GM12878 (cell line): Measurements from ENCODE around the gene IQCK. TPM values are rescaled to one million over a fixed set of nuclear protein-coding genes. Genes with fewer than 3 reads are reported as not detected.

ENCODE experiments used
- ATAC-seq: fragments of 200-7000 bp; cut with Tn5 transposase; 3 replicates; pipeline ENCODE4 v1.9.1; 2020; ENCODE audit warnings: mild to moderate bottlenecking, moderate library complexity
- BruUV-seq: library from RNA; stranded (reverse); fragments of 400-500 nt; replicated peaks from 2 replicates; lab custom pipeline; 2021; lab: Mats Ljungman, UMichigan
- CTCF ChIA-PET: fragments of 300-600 bp; sonication (Branson Sonifier 250); formaldehyde crosslinking; extraction: SDS; loops from one replicate; lab custom pipeline; 2021; ENCODE audit warnings: inconsistent platforms; lab: Yijun Ruan, JAX
- POLR2A ChIA-PET: fragments of 350-600 bp; formaldehyde crosslinking; extraction: SDS; loops from one replicate; lab custom pipeline; 2021; ENCODE audit warnings: inconsistent platforms; lab: Charles Lee
- RAD21 ChIA-PET: fragments of 300-600 bp; sonication (Branson Sonifier 250); formaldehyde crosslinking; loops from one replicate; lab custom pipeline; 2023; ENCODE audit warnings: antibody characterized with exemption; ENCODE audit not compliant: unreplicated experiment; lab: Charles Lee
- SMC1A ChIA-PET: fragments of 300-600 bp; sonication (Branson Sonifier 250); formaldehyde crosslinking; loops from one replicate; lab custom pipeline; 2023; ENCODE audit not compliant: unreplicated experiment, uncharacterized antibody; lab: Charles Lee
- DNase-seq: peaks from one replicate; pipeline ENCODE4 v3.0.0-alpha.2; 2011; ENCODE audit warnings: low read depth, low spot score
- FAIRE-seq: peaks from 3 replicates; lab custom pipeline; 2011; peaks lifted over from hg19 to GRCh38; lab: Jason Lieb, UNC
- H2AFZ ChIP-seq: 2 replicates; pipeline ENCODE4 v1.6.0; 2011; ENCODE audit warnings: low read depth, low read length, control low read depth; ENCODE audit not compliant: control insufficient read depth
- H3K27ac ChIP-seq: 2 replicates; pipeline ENCODE4 v1.5.1; 2011; ENCODE audit warnings: control low read depth; ENCODE audit not compliant: control insufficient read depth, insufficient read depth
- H3K27me3 ChIP-seq, 2 experiments: replicated peaks in 1 of 2; 2 replicates each; pipeline versions ENCODE4 v1.6.0 to v1.6.1; 2011; ENCODE audit warnings: low read length in 1 of 2; ENCODE audit not compliant: control insufficient read depth in 2 of 2, insufficient read depth in 2 of 2
- H3K36me3 ChIP-seq, 2 experiments: 2 replicates each; pipeline ENCODE4 v1.5.1; 2011; ENCODE audit warnings: low read length in 1 of 2; ENCODE audit not compliant: control insufficient read depth in 2 of 2, insufficient read depth in 2 of 2
- H3K4me1 ChIP-seq: 2 replicates; pipeline ENCODE4 v1.6.1; 2011; ENCODE audit warnings: mild to moderate bottlenecking, low read length, moderate library complexity, mixed read lengths; ENCODE audit not compliant: control insufficient read depth, insufficient read depth
- H3K4me2 ChIP-seq: 2 replicates; pipeline ENCODE4 v1.6.0; 2011; ENCODE audit warnings: control low read depth; ENCODE audit not compliant: control insufficient read depth, insufficient read depth
- H3K4me3 ChIP-seq: fragments of 200-600 bp; sonication (generic); 2 replicates; pipeline ENCODE4 v1.5.1; 2016
- H3K79me2 ChIP-seq: 2 replicates; pipeline ENCODE4 v1.6.0; 2011; ENCODE audit warnings: low read length; ENCODE audit not compliant: control insufficient read depth, insufficient read depth
- H3K9ac ChIP-seq: 2 replicates; pipeline ENCODE4 v1.8.0; 2011; ENCODE audit warnings: low read length, control low read depth, mixed read lengths; ENCODE audit not compliant: control insufficient read depth, insufficient read depth
- H3K9me3 ChIP-seq: replicated peaks from 3 replicates; pipeline ENCODE4 v1.5.1; 2011; ENCODE audit warnings: mild to moderate bottlenecking, low read length; ENCODE audit not compliant: control insufficient read depth, insufficient read depth
- H4K20me1 ChIP-seq: 2 replicates; pipeline ENCODE4 v1.6.0; 2011; ENCODE audit not compliant: control insufficient read depth, insufficient read depth
- CTCF ChIP-seq, 3 experiments: IDR thresholded peaks in 2 of 3; conservative IDR thresholded peaks in 1 of 3; 2 replicates each; pipeline ENCODE4 v1.5.1; 2011; ENCODE audit warnings: low read depth in 3 of 3, low read length in 3 of 3, mild to moderate bottlenecking in 3 of 3, control low read depth in 2 of 3, moderate library complexity in 2 of 3, inconsistent platforms in 1 of 3, mixed read lengths in 1 of 3; ENCODE audit not compliant: control insufficient read depth in 2 of 3, insufficient read depth in 1 of 3; ENCODE audit errors: extremely low read depth in 1 of 3
- MTA3 ChIP-seq: IDR thresholded peaks from 2 replicates; pipeline ENCODE4 v1.6.1; 2012; ENCODE audit warnings: low read length, inconsistent platforms, borderline replicate concordance
- SIX5 ChIP-seq: IDR thresholded peaks from 2 replicates; pipeline ENCODE4 v1.6.1; 2011; ENCODE audit warnings: mild to moderate bottlenecking, low read depth, low read length, moderate library complexity; ENCODE audit not compliant: severe bottlenecking
- SP1 ChIP-seq: IDR thresholded peaks from one replicate; pipeline ENCODE4 v1.6.1; 2011; ENCODE audit warnings: low read depth, low read length
- SPI1 ChIP-seq: IDR thresholded peaks from 2 replicates; pipeline ENCODE4 v1.6.1; 2011; ENCODE audit warnings: low read depth, mild to moderate bottlenecking, low read length, moderate library complexity, borderline replicate concordance; ENCODE audit not compliant: insufficient read depth
- ZNF207 ChIP-seq: fragments of 450-650 bp; IDR thresholded peaks from 2 replicates; pipeline ENCODE4 v1.6.1; 2014; ENCODE audit warnings: antibody characterized with exemption, mild to moderate bottlenecking, borderline replicate concordance
- WGBS: methylation state at CpG from one replicate; pipeline ENCODE4 v1.1.6; 2016; ENCODE audit warnings: low lambda C conversion rate; ENCODE audit not compliant: insufficient replicate concordance, insufficient coverage; ENCODE audit errors: missing lambda C conversion rate; 5-methylcytosine and 5-hydroxymethylcytosine counted together
- in situ Hi-C: fragments of 300-500 bp; cut with MboI; formaldehyde crosslinking; loops from 9 replicates; pipeline ENCODE4 v1.14.3; 2018; ENCODE audit warnings: mixed read lengths
- intact Hi-C: fragments of 100-400 bp; cut with micrococcal nuclease; formaldehyde crosslinking; loops from one replicate; pipeline ENCODE4 v1.14.2; 2022; ENCODE audit not compliant: unreplicated experiment
- polyA plus RNA-seq, 11 experiments: library from polyadenylated mRNA; depleted of rRNA in 4 of 11; unstranded in 6 of 11; stranded (reverse) in 5 of 11; fragments of >200 nt; fragmentation: Nextera tagmentation in 4 of 11; fragmentation: Illumina TruSeq in 1 of 11; extraction: Ambion mirVana in 4 of 11; extraction: Trizol in 1 of 11; gene quantifications; 1 replicate in 1 of 11; 2 replicates in 10 of 11; pipeline versions ENCODE4 v1.2.1 to v1.2.3, GENCODE V29; 2011 to 2016; ENCODE audit warnings: inconsistent platforms in 2 of 11, missing spikeins in 2 of 11, low read depth in 1 of 11
- total RNA-seq, 4 experiments: library from RNA; depleted of rRNA in 3 of 4; stranded (reverse); fragments of >200 nt in 3 of 4; fragmentation: Illumina TruSeq in 1 of 4; extraction: Trizol in 1 of 4; gene quantifications; 2 replicates each; pipeline versions ENCODE4 v1.2.1 to v1.2.3, GENCODE V29; 2013 to 2021

Gene IQCK
- total and polyA plus RNA-seq, 10 of the 15 experiments (the other 5 are each of a cell fraction or from before 2014, with no cell fraction given) = 1.0 to 4.2 (median 2.4) TPM

- RAD21 ChIA-PET = interaction anchor here (0.7 to 3.2 kb wide), 5 partner anchors 14 to 485 kb away, joined by 3 to 28 read pairs (median 3); partner anchors contain the start of gene VPS35L
- POLR2A ChIA-PET = no interaction called here
- FAIRE-seq (no peak), DNase-seq (no peak), ATAC-seq (no peak)
- no peak overlapping the region for H3K4me3 ChIP-seq
- SMC1A ChIA-PET = interaction anchor here (1.2 to 3.6 kb wide), 3 partner anchors 13 to 485 kb away, joined by 3 to 24 read pairs (median 19); no protein-coding TSS in a partner anchor
- no peak overlapping the region for H3K9ac ChIP-seq
- no peak for TF ChIP-seq MTA3
- TF ChIP-seq SIX5 = no peak
- TF ChIP-seq SPI1 = no peak
- intact Hi-C loops = loop anchor here (2.0 kb wide), 1 partner anchor 483 kb away; no protein-coding TSS in a partner anchor
- no peaks in the 10 kb centered on the region for H4K20me1 ChIP-seq
- H3K79me2 ChIP-seq = no peaks in the 10 kb centered on the region
- H3K36me3 ChIP-seq = no peaks in the 10 kb centered on the region
- no peaks in the 10 kb centered on the region; a peak in 1 of 4 replicates for H3K27me3 ChIP-seq
- H3K9me3 ChIP-seq = no peaks in the 10 kb centered on the region
- H3K4me2 ChIP-seq = no peak overlapping the region
- no peaks in the 10 kb centered on the region for H3K4me1 ChIP-seq
- H3K27ac ChIP-seq = no peak overlapping the region
- no TSS peak for BruUV-seq
- H2AFZ ChIP-seq = no peak overlapping the region
- CTCF ChIA-PET = interaction anchor here (1.0 to 8.3 kb wide), 9 partner anchors 8 to 485 kb away, joined by 3 to 83 read pairs (median 4); no protein-coding TSS in a partner anchor
- WGBS = 35% methylated on average over 5 of the region's 5 CpGs
- in situ Hi-C loops = no loop called here
These were observed 181.5 kb downstream of the IQCK start for GRCh38 chr16:19899605-19899955.

GRCh38 chr16:19901164-19901563, 183.1 kb downstream of the IQCK start:
- intact Hi-C loops = loop anchor here (10.0 kb wide), 1 partner anchor 294 kb away; no protein-coding TSS in a partner anchor
- 26% methylated on average over 7 of the region's 7 CpGs for WGBS
- TF ChIP-seq CTCF (IDR thresholded peaks at IDR 0.05 in 2 of 3, conservative IDR thresholded peaks at IDR 0.05 in 1 of 3; ENCODE audit: control insufficient read depth in 2 of 3, extremely low read depth in 1 of 3, insufficient read depth in 1 of 3, low read depth in 3 of 3, low read length in 3 of 3) (no peak), ZNF207 (no peak), SP1 (no peak)
- Histone ChIP-seq H3K4me2 (no peak overlapping the region), H3K27ac (no peak overlapping the region), H3K9ac (no peak overlapping the region), H3K4me1 (no peaks in the 10 kb centered on the region), H2AFZ (no peak overlapping the region), H3K27me3 (no peaks in the 10 kb centered on the region; a peak in 1 of 4 replicates), H3K36me3 (no peaks in the 10 kb centered on the region), H3K9me3 (no peaks in the 10 kb centered on the region), H4K20me1 (no peaks in the 10 kb centered on the region), H3K79me2 (no peaks in the 10 kb centered on the region), H3K4me3 (no peak overlapping the region)
- ChIA-PET SMC1A (interaction anchor here (3.3 to 3.6 kb wide), 2 partner anchors 399 to 483 kb away, joined by 19 to 24 read pairs; no protein-coding TSS in a partner anchor), RAD21 (interaction anchor here (0.6 to 1.7 kb wide), 2 partner anchors 12 to 458 kb away, joined by 3 to 4 read pairs; no protein-coding TSS in a partner anchor), CTCF (interaction anchor here (6.5 to 8.3 kb wide), 2 partner anchors 399 to 484 kb away, joined by 47 to 83 read pairs; no protein-coding TSS in a partner anchor), POLR2A (no interaction called here)
- no TSS peak for BruUV-seq
- FAIRE-seq = no peak
- ATAC-seq = no peak
- in situ Hi-C loops = no loop called here
- DNase-seq = no peak
